Fibroblast of lung (primary cell): ENCODE data around the gene SMC5.

Experiments used
- CTCF ChIP-seq, 2 donors: IDR thresholded peaks in 1 of 2; conservative IDR thresholded peaks in 1 of 2; 1 replicate in 1 of 2; 2 replicates in 1 of 2; pipeline ENCODE4 v1.5.1; 2011 to 2012; ENCODE audit warnings: low read length in 2 of 2, control low read depth in 1 of 2, inconsistent platforms in 1 of 2, low read depth in 1 of 2, mild to moderate bottlenecking in 1 of 2
- EZH2 ChIP-seq: IDR thresholded peaks from 2 replicates; pipeline ENCODE4 v1.5.1; 2012; ENCODE audit warnings: low read length, control low read depth, mild to moderate bottlenecking; ENCODE audit errors: missing control alignments

GRCh38 chr9:70220216-70220615, 38.6 kb upstream of the SMC5 start:
- no peak for TF ChIP-seq CTCF (conservative IDR thresholded peaks at IDR 0.05 in 1 of 2, IDR thresholded peaks at IDR 0.05 in 1 of 2; ENCODE audit: low read depth in 1 of 2, low read length in 2 of 2)
- TF ChIP-seq EZH2 = no peak
